HUES6 (cell line): ENCODE data around the gene STAT3.
A peak's percentile ranks its signal among the peaks of the same experiment; 100 is the strongest.
"Not testable (repeated sequence)": the region's sequence is repeated elsewhere in the genome, so short reads cannot be mapped to it uniquely, and the experiment has no call there.

ENCODE experiments used
- H3K27ac ChIP-seq: 2 replicates; pipeline ENCODE4 v1.7.0; 2013; ENCODE audit warnings: low read depth, mild to moderate bottlenecking, low read length, inconsistent platforms
- H3K27me3 ChIP-seq: 2 replicates; pipeline ENCODE4 v1.6.1; 2013; ENCODE audit warnings: low read length; ENCODE audit not compliant: control insufficient read depth, insufficient read depth
- H3K36me3 ChIP-seq: 2 replicates; pipeline ENCODE4 v1.6.1; 2013; ENCODE audit warnings: low read length; ENCODE audit not compliant: control insufficient read depth, insufficient read depth
- H3K4me1 ChIP-seq: 2 replicates; pipeline ENCODE4 v1.6.1; 2013; ENCODE audit warnings: low read length; ENCODE audit not compliant: control insufficient read depth, insufficient read depth
- H3K4me3 ChIP-seq: 2 replicates; pipeline ENCODE4 v1.5.1; 2013; ENCODE audit warnings: low read depth, low read length
- H3K9ac ChIP-seq: one replicate; pipeline ENCODE4 v1.6.1; 2013; ENCODE audit warnings: mild to moderate bottlenecking, low read length
- H3K9me3 ChIP-seq: 2 replicates; pipeline ENCODE4 v1.6.1; 2013; ENCODE audit warnings: low read depth, low read length; ENCODE audit not compliant: control insufficient read depth, insufficient read depth

STAT3 gene

DNA sequence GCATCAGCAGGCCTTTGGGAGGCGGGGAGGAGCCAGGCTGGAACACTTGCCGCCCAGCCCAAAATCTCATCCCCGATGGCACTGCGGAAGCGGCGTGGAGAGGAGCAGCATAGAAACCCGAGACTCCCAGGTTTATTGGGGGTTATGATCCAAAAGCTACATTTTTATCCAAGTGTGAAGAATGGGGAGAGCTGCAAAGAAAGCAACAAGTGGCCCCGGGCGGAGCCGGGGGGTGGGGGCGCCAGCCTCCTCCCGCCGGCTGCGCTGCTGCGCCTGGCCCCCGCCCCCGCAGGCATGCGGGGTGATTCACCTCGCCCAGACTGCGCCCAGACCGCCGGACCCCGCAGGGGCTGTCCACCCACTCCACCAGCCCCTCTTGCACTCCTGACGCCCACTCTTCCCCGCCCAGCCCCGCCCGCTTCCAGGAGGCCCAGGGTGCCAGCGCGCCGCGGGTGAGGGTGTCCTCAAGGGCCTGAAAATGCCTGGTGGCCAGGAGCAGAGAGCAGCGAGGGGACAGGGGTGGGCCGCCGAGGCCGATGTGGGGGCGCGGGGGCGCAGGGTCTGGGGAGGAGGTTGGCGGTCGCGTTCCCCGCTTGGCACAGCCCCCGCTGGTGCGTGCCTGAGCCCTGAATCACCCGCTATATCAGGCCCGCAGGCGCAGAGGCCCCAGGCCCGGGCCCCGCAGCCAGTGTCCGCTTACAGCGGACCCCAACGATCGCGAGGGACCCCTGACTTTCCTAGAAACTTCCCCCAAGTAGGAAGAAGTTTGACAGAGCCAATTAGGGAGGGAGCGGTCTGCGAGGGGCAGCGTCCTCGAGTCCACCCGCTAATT, 33.5 kb upstream of the STAT3 start:
- Histone ChIP-seq H3K9ac (peak overlapping the region; percentile 87), H3K36me3 (no peaks in the 10 kb centered on the region), H3K27me3 (peaks cover 35% of the 10 kb centered on the region), H3K9me3 (no peaks in the 10 kb centered on the region), H3K4me1 (peaks cover 25% of the 10 kb centered on the region), H3K4me3 (peak overlapping the region; percentile 94), H3K27ac (no peak overlapping the region)

DNA sequence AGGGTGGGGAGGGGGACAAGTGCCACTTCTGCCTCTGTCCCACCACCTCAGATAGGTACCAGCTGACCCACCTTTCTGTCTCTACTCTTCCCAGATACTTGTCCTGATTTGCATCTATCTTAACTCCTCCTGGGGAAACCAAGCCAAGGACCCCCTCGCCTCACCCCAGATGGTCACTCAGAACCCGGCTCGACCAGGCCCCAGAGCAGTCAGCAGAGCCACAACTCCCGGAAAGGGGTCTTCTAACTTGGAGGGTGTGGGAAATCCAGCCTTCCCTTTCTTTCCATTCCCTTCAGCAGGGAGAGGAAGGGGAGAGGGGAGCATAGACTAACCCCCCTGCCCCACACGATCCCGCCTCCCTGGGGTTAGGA, 32.9 kb upstream of the STAT3 start:
- Histone ChIP-seq H3K4me1 (peaks cover 25% of the 10 kb centered on the region), H3K9ac (peak overlapping the region; percentile 77), H3K27ac (no peak overlapping the region), H3K9me3 (no peaks in the 10 kb centered on the region), H3K36me3 (no peaks in the 10 kb centered on the region), H3K27me3 (peaks cover 35% of the 10 kb centered on the region), H3K4me3 (peak overlapping the region; percentile 94)

- peaks cover 28% of the 10 kb centered on the region for H3K27me3 ChIP-seq
- H3K36me3 ChIP-seq: not testable (repeated sequence)
Observed at GRCh38 chr17:42417981-42418380, 29.7 kb upstream of the STAT3 start.

DNA sequence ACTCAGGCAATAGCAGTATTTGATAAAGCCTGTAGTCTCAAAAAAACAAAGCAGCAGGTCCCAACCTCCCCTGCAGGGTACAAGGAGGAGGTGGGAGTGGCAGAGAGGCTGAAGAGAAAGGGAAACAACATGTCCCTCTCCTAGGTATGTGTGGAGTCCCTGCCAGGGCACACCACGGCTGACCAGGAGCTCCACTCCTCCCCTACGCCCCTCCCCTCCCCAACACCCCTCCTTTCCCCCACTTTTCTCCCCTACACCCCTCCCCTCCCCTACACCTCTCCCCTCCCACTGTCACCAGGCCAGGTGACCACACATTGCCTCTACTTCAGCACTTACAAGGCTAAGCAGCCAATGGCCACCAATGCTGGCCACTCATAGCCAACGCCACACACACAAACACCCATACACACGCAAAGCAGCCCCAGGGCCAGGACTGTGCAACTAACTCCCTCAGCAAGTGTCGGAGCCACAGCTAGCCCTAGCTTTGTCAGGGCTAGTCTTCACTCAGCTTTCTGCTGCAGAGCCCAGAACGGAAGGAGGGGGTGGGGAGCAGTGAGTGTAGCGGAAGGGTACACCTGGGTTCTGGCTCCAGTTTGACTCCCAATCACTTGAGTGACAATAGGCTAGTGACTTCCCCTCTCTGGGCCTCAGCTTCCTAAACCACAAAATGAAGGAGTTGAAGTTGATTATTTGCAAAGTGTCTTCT, 26.6 kb upstream of the STAT3 start:
- Histone ChIP-seq H3K9me3 (no peaks in the 10 kb centered on the region), H3K27ac (no peak overlapping the region), H3K27me3 (no peaks in the 10 kb centered on the region), H3K4me3 (no peak overlapping the region), H3K36me3 (0 out of 2 replicates have a peak, but pooled peaks cover 3% of the 10 kb centered on the region), H3K4me1 (peaks cover 12% of the 10 kb centered on the region; the same call in 1 of the 2 replicates), H3K9ac (no peak overlapping the region)

More at GRCh38 chr17:42417981-42418380, 29.7 kb upstream of the STAT3 start:
- H3K27ac ChIP-seq, H3K9ac ChIP-seq, H3K9me3 ChIP-seq, H3K4me3 ChIP-seq: not testable (repeated sequence)
- peaks cover 27% of the 10 kb centered on the region for H3K4me1 ChIP-seq

- Histone ChIP-seq H3K4me1 (peaks cover 11% of the 10 kb centered on the region; the same call in 1 of the 2 replicates), H3K27me3 (no peaks in the 10 kb centered on the region), H3K27ac (no peak overlapping the region), H3K4me3 (no peak overlapping the region), H3K9ac (no peak overlapping the region), H3K36me3 (0 out of 2 replicates have a peak, but pooled peaks cover 3% of the 10 kb centered on the region), H3K9me3 (no peaks in the 10 kb centered on the region)
Observed at GRCh38 chr17:42413464-42414040, 25.3 kb upstream of the STAT3 start.

DNA sequence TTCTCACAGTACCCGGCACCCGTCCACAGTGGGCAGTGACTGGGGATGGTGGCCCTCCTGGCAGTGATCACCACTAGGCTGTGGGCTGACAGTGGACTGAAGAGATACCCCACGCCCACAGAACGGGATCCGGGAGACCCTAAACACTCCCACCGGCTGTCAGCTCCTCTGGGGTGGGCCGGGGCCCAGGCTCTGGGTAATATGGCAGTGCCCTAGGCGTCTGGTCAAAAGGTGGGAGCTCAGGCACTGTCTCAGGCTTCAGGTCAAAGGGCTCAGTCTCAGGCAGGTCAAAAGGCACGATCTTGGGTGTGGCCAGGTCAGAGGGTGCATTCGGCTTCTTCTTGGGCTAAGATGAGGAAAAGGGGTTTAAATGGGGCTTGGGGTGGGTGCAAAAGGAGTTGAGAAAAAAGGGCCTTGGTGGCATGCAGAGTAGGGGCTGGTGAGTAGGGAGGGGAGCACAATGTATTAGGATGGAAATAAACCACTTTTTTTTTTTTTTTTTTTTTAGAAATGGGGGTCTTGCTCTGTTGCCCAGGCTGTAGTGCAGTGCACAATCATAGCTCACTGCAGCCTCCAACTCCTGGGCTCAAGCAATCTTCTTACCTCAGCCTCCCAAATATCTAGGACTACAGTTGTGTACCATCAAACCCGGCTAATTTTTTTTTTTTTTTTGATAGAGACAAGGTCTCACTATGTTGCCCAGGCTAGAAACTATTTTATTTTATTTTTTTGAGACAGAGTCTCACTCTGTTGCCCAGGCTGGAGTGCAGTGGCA, 23.9 kb upstream of the STAT3 start:
- H3K36me3 ChIP-seq: 0 out of 2 replicates have a peak, but pooled peaks cover 3% of the 10 kb centered on the region
- H3K27ac ChIP-seq: no peak overlapping the region
- H3K4me3 ChIP-seq: no peak overlapping the region
- H3K4me1 ChIP-seq: peaks cover 24% of the 10 kb centered on the region
- no peak overlapping the region for H3K9ac ChIP-seq
- H3K9me3 ChIP-seq: no peaks in the 10 kb centered on the region
- no peaks in the 10 kb centered on the region for H3K27me3 ChIP-seq

DNA sequence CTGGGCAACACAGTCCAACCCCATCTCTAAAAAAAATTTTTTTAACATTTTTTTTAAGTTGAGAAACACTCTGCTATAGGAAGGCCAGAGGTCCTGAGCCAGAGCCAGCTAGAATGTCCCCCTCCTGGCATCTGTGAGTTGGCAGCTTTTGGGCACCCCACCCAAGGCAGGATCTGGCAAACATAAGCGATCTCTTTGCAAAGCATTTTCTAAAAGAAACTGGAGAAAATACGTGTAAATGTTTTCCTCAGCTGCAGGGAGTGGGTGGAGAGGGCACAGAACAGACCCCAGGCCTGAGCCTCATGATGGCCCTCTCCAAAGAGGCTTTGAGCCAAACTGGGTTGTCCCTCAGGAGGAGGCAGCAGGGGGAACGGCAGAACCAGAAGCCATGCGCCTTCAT, 23.1 kb upstream of the STAT3 start:
- no peaks in the 10 kb centered on the region for H3K9me3 ChIP-seq
- H3K9ac ChIP-seq: no peak overlapping the region
- no peak overlapping the region for H3K27ac ChIP-seq
- H3K4me1 ChIP-seq: peaks cover 30% of the 10 kb centered on the region
- 0 out of 2 replicates have a peak, but pooled peaks cover 3% of the 10 kb centered on the region for H3K36me3 ChIP-seq
- H3K4me3 ChIP-seq: no peak overlapping the region
- no peaks in the 10 kb centered on the region for H3K27me3 ChIP-seq

DNA sequence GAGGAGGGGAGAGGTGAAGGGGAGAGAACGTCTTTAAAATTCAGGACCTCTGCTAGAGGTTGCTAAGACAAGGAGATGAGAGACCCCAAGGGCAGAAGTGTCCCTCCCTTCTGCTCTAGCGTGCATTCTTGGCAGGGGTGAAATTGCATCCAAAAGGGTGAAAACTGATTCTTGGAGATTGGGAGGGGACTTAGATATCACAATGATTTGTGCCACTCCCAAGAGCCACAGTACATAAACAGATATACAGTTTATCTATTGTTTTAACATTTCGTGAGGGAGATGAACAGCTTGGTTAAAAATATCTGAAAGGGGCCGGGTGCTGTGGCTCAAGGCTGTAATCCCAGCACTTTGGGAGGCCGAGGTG, 22.1 kb upstream of the STAT3 start:
- H3K9me3 ChIP-seq: no peaks in the 10 kb centered on the region
- H3K27ac ChIP-seq: no peak overlapping the region
- H3K4me1 ChIP-seq: peaks cover 30% of the 10 kb centered on the region
- H3K36me3 ChIP-seq: peaks cover 4% of the 10 kb centered on the region; the same call in 1 of the 2 replicates
- H3K9ac ChIP-seq: no peak overlapping the region
- no peaks in the 10 kb centered on the region for H3K27me3 ChIP-seq
- H3K4me3 ChIP-seq: no peak overlapping the region

DNA sequence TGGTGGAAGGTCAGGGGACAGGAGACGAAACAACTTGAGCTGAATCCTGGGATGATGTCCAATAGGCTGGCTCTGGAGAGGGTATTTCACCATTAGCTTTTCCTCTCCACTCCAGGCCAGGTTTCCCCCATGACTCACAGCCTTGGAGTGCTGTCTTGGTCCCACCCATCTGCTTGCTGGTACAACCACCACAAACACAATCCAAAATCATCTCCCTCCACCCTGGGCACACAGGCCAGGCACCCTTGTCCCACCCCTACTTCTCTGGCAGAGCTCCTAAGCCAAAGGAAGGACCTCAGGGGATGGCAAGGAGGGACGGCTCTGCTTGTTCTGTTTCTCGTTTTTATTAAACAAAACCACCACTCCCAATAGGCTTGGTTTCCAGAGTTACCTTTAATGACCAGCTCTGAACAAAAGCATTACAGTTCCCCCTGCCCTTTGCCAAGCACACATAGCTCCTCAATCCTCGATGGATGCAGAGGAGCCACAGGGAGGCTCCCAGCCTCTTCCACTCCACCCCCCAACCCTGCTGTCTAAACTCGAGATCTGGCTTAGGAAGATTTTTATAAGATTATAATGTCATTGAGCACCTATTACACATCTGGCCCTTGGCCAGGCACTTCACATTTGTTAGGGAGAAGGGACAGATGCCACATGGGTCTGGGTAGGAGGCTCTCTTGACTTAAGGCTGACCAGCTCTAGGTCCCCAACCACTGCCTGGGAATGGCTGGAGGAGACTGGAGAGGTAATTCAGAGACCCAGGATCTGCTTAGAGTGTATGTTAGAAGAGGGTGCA, 21.5 kb upstream of the STAT3 start:
- H3K27ac ChIP-seq: no peak overlapping the region
- H3K36me3 ChIP-seq: peaks cover 10% of the 10 kb centered on the region
- no peaks in the 10 kb centered on the region for H3K27me3 ChIP-seq
- H3K9me3 ChIP-seq: no peaks in the 10 kb centered on the region
- H3K4me3 ChIP-seq: no peak overlapping the region
- H3K4me1 ChIP-seq: peaks cover 26% of the 10 kb centered on the region
- H3K9ac ChIP-seq: no peak overlapping the region

- H3K9me3 ChIP-seq: no peaks in the 10 kb centered on the region
- H3K9ac ChIP-seq: no peak overlapping the region
- no peak overlapping the region for H3K4me3 ChIP-seq
- H3K4me1 ChIP-seq: peaks cover 26% of the 10 kb centered on the region
- H3K36me3 ChIP-seq: peaks cover 15% of the 10 kb centered on the region
- no peak overlapping the region for H3K27ac ChIP-seq
- no peaks in the 10 kb centered on the region for H3K27me3 ChIP-seq
Observed at GRCh38 chr17:42408061-42408460, 19.8 kb upstream of the STAT3 start.
